A549 treated with AZD2906 at 1 μM for 4 hours (cell line): ENCODE measurements around the gene FOXO4. TPM values are rescaled to one million over a fixed set of nuclear protein-coding genes. Genes with fewer than 3 reads are reported as not detected.

Experiments
- total RNA-seq: library from RNA; stranded (reverse); fragments of 200-300 nt; extraction: Qiagen RNA extraction; gene quantifications from 5 replicates; pipeline ENCODE4 v1.2.3, GENCODE V29; 2022

Gene FOXO4, protein sequence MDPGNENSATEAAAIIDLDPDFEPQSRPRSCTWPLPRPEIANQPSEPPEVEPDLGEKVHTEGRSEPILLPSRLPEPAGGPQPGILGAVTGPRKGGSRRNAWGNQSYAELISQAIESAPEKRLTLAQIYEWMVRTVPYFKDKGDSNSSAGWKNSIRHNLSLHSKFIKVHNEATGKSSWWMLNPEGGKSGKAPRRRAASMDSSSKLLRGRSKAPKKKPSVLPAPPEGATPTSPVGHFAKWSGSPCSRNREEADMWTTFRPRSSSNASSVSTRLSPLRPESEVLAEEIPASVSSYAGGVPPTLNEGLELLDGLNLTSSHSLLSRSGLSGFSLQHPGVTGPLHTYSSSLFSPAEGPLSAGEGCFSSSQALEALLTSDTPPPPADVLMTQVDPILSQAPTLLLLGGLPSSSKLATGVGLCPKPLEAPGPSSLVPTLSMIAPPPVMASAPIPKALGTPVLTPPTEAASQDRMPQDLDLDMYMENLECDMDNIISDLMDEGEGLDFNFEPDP
- 1.2 to 1.8 TPM (median 1.8 TPM) in 5 replicates for total RNA-seq

DNA sequence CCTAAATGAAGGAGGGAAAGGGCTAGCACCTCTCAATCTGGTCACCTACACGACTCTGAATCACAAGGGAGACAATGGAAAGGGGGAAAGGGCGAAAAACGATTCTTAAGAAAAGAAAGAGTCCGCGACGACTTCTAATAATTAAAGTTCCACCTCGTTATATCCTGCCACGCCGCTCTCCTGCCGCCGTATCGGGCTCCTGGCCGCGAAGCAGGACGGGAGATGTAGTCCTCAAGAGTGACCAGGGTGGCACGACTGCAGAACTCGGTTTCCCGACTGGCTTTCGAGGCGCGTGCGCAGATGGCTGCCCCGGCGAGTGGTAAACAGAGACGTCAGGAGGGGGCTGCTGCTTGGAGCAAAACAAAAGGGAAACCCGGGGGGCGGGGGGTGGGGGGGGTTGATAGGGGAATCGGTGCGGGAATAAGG lies at the start of gene FOXO4:
Gene FOXO4, plus strand, starts transcription at position 297 of the 426 bp plus-strand sequence. CDS start 678 bp downstream, outside the sequence.

DNA sequence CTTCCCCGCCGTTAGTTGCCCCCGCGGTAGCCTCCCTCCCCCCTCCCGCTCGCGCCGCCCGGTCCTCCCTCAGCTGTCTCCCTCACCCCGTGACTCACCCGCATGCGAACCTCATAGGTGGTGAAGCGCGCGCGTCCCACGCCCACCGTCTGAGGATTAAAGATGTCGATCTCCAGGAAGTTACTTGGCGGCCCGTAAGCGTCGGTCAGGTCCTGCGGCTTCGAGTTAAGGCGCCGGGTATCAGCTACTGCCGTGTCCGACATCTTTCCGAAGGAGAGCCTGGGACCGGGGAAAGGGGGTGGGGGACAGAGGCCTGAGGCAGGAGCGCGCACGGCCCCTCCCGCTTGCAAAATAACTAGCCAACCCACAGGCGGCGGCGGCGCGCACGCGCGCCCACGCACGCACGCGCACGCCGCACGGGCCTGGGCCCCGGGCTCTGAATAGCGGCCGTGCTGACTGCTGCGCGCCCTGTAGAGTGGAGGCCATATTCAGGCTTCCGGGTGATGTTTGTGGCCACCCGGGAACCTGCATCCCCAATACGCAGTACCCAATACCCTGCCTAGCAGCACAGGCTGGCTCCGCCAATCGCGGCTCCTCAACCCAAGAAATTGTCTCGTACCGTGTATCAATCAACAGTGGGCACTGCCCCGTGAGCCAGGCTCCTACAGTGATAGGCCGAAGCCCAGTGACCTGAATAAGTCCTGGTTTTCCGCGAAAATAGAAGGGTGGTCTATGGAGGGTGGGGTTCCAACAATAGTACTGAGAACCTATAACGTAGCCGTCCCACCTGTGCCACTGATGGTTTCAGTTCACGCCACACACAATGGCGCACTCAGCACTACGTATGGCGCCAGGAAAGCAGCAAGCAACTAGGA lies 27.4 kb upstream of the FOXO4 start, which contains the start of gene SNX12:
Gene SNX12, minus strand, starts transcription at position 291 of the 875 bp plus-strand sequence. Its CDS starts 28 bp downstream, at position 263.

DNA sequence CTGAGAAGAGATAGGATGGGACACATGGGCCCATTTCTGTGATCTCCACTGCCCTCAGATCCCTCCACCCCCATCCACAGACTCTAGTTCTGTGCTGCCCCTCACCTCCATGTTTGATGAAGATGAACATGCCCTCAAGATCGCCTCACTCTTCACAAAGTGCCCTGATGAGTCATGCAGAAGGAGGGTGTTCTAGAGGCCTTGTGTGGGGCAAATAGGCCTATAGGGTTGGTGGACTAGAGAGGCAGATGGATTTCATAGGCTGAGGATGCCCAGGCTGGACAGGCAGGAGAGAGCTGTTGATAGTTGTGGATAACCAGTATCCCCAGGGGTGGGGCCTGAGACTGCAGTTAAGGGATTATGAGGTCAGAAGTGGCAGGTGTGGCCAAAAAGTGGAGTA lies 10.8 kb downstream of the FOXO4 start, which contains the start of gene CXorf65:
Gene CXorf65, minus strand, starts transcription at position 314 of the 400 bp plus-strand sequence. Its CDS starts 184 bp downstream, at position 130.

DNA sequence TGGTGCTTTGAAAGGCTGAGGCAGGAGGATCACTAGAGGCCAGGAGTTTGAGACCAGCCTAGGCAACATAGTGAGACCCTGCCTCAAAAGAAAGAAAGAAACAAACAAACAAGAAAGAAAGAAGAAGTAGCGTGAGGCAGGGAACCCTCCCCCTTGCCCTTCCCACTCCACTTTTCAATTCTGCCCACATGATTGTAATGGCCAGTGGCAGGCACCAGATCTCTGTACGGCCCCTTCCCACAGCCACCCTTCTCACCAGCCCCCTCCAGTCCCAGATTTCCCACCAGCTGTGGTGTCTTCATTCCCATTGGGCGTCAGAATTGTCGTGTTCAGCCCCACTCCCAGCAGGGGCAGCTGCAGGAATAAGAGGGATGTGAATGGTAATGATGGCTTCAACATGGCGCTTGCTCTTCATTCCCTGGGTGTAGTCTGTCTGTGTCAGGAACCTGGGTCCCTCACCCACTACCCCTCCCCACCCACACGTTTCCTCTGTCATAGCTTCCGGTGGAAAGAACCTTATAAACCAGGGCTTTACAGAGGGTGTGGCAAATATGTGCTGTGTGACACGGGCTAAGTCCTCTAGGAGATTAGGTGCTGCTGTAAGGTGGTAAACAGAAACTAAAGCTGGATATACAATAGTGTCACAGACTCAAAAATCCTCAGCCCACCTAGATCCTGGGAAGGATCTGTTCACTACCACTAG lies 15.6 kb downstream of the FOXO4 start, which contains the start of gene IL2RG:
Gene IL2RG, minus strand, starts transcription at position 437 of the 703 bp plus-strand sequence. Its CDS starts 38 bp downstream, at position 399.

DNA sequence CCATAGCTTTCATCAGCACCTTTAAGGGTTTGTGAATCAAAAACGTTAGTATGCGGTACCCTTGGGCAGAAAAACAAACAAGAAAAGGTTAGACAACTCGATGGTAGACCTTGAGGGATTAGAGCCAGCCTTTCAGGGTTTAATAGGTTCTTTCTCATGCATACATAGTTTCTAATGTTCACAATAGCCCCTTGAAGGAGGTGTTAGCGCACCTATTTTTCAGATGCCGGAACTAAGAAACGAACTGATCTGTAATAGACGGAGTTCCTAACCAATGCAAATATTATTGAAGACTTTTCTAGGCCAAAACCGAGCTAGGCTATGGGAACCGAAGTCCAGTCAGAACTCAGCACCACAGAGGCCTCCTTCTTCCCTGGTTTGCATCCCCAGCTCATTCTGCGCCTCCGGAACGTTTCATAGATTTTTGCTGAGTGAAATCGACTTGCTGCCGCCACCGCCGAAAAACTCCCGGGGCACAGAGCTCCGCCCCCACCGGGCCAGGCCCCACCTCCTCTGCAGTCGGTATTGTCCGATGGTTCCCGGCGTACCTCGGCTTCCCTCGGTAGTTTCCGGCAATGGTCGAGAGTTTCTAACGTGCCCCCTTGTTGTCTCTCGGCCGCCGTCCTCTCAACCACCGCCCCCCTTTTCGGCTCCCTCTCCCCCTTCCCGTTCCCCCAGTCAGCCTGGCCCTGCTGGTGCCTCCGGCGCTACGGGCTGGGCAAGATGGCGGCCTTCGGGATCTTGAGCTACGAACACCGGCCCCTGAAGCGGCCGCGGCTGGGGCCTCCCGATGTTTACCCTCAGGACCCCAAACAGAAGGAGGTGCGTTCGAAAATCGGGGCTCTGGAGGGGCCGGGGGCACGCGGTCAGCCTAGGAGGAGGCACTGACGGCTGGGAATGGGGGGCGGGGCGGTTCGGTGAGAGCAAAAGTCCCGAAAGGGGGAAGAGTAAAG lies 22.7 kb downstream of the FOXO4 start, which contains the start of gene MED12:
Gene MED12, plus strand, starts transcription at position 565 of the 953 bp plus-strand sequence. Its CDS starts 159 bp downstream, at position 724.

DNA sequence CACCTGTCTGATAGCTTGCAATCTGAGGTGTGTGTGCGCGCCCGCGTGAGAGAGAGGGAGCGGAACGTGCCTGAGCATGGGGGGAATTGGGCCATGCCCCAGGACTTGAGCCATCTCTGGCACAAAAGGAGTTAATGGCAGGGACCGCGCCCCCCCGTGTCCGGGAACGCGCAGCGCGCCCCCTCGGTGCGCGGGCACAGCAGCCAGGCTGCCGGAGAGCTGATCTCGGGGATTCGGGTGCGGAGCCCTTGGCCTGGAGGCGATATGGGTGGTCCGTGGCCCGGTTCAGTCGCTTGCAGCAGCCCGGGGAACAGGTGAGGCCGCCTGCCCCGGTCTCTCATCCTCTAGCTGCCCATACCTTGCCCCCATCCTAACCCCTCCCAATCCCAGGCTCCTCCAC lies 49.0 kb downstream of the FOXO4 start, which contains the start of gene NLGN3:
Gene NLGN3, plus strand, starts transcription at position 191 of the 400 bp plus-strand sequence. CDS start 2,909 bp downstream, outside the sequence.

Other genes starting within 250 kb of the FOXO4 start
- gene TEX11, start 187.1 kb upstream of the FOXO4 start, total RNA-seq, result not detected in 5 replicates
- 0.03 to 0.05 TPM (median 0.03 TPM) in 4 of 5 replicates, not detected in the other for gene SLC7A3, start 164.8 kb upstream of the FOXO4 start, total RNA-seq
- 69.4 to 74.2 TPM (median 71.1 TPM) in 5 replicates for gene SNX12, start 27.5 kb upstream of the FOXO4 start, total RNA-seq
- gene CXorf65, start 10.9 kb downstream of the FOXO4 start, total RNA-seq, result not detected in 5 replicates
- gene IL2RG, start 15.7 kb downstream of the FOXO4 start, total RNA-seq, result 0.11 to 0.39 TPM (median 0.24 TPM) in 5 replicates
- 9.2 to 12.2 TPM (median 10.2 TPM) in 5 replicates for gene MED12, start 22.7 kb downstream of the FOXO4 start, total RNA-seq
- gene NLGN3, start 49.0 kb downstream of the FOXO4 start, total RNA-seq, result 0.84 to 1.1 TPM (median 1.0 TPM) in 5 replicates
- 0.07 to 0.09 TPM in 2 of 5 replicates, not detected in the others for gene GJB1, start 127.4 kb downstream of the FOXO4 start, total RNA-seq
- 10.5 to 14.2 TPM (median 12.9 TPM) in 5 replicates for gene ZMYM3, start 158.3 kb downstream of the FOXO4 start, total RNA-seq
- 332 to 369 TPM (median 340 TPM) in 5 replicates for gene NONO, start 187.8 kb downstream of the FOXO4 start, total RNA-seq
- 0.29 to 0.78 TPM (median 0.64 TPM) in 5 replicates for gene ITGB1BP2, start 205.9 kb downstream of the FOXO4 start, total RNA-seq